Gastroesophageal sphincter (tissue), 4 donors: Measurements from ENCODE around the gene FNDC3B. TPM values are rescaled to one million over a fixed set of nuclear protein-coding genes. Genes with fewer than 3 reads are reported as not detected.

ENCODE experiments used
- ATAC-seq: fragments of 150-250 bp; one replicate; pipeline ENCODE4 v1.9.1; 2016; ENCODE audit warnings: mild to moderate bottlenecking, moderate library complexity
- H3K27ac ChIP-seq, 4 donors: fragments of 200-600 bp; sonication (generic) in 3 of 4; 1 replicate in 3 of 4; 2 replicates in 1 of 4; pipeline ENCODE4 v1.5.1; 2016 to 2019
- H3K27me3 ChIP-seq: fragments of 200-600 bp; sonication (generic); one replicate; pipeline ENCODE4 v1.5.1; 2019
- H3K36me3 ChIP-seq, 2 donors: fragments of 200-600 bp; sonication (generic); one replicate each; pipeline ENCODE4 v1.5.1; 2019; ENCODE audit warnings: control low read depth in 1 of 2
- H3K4me1 ChIP-seq, 3 donors: fragments of 200-600 bp; sonication (generic); 1 replicate in 2 of 3; 2 replicates in 1 of 3; pipeline ENCODE4 v1.5.1; 2016 to 2019; ENCODE audit warnings: control low read depth in 2 of 3
- H3K4me3 ChIP-seq, 2 donors: fragments of 200-600 bp; sonication (generic); one replicate each; pipeline ENCODE4 v1.5.1; 2019; ENCODE audit warnings: mild to moderate bottlenecking in 1 of 2, moderate library complexity in 1 of 2
- H3K9me3 ChIP-seq, 3 donors: fragments of 200-600 bp; sonication (generic); one replicate each; pipeline ENCODE4 v1.5.1; 2017 to 2019; ENCODE audit warnings: control low read depth in 2 of 3
- EP300 ChIP-seq: sonication (generic); formaldehyde crosslinking; IDR thresholded peaks from one replicate; pipeline ENCODE4 v1.6.1; 2017; ENCODE audit warnings: antibody characterized with exemption, mild to moderate bottlenecking
- POLR2A ChIP-seq, 2 donors: fragments of 450-650 bp; IDR thresholded peaks; one replicate each; pipeline ENCODE4 v1.6.1; 2017; ENCODE audit warnings: antibody characterized with exemption in 2 of 2, mild to moderate bottlenecking in 2 of 2, moderate library complexity in 1 of 2
- POLR2AphosphoS5 ChIP-seq: sonication (generic); formaldehyde crosslinking; IDR thresholded peaks from one replicate; pipeline ENCODE4 v1.6.1; 2017; ENCODE audit warnings: antibody characterized with exemption
- WGBS, 2 donors: methylation state at CpG; one replicate each; pipeline ENCODE4 v1.1.5; 2018; ENCODE audit warnings: low coverage in 1 of 2; 5-methylcytosine and 5-hydroxymethylcytosine counted together
- total RNA-seq, 4 donors: library from RNA; depleted of rRNA; stranded (reverse); fragments of >200 nt; gene quantifications; one replicate each; pipeline ENCODE4 v1.1.0, GENCODE V29; 2016
- TF ChIP-seq, protein P1 (sequence below), 4 experiments: fragments of 200-600 bp in 2 of 4; fragments of 450-650 bp in 2 of 4; sonication (generic) in 1 of 4; IDR thresholded peaks; one replicate each; pipeline ENCODE4 v1.5.1; 2017 to 2019; ENCODE audit warnings: antibody characterized with exemption in 4 of 4, mild to moderate bottlenecking in 2 of 4, moderate library complexity in 2 of 4

The FNDC3B gene
- total RNA-seq, 4 donors from 2014 or later = 53.1 to 97.2 (median 70.8) TPM

DNA sequence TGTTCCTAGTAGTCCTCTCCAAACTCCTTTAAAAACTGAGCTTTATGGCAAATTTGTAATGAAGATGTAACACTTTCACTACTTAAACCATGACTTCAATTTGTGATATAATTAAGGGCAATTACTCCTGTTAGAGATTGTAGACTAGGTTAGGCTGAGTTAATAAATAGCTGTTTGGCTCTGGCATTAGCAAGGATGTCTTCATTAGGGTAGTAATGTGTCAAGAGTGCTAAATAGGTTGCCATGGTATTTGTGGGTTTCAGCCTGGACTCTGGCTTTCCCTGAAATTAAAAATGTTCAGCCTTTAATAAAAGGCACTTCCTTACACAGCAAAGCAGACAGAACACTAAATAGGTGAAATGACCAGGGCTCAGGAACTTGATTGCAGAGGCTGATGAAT lies 337.0 kb downstream of the FNDC3B start:
- Histone ChIP-seq H3K9me3 (peaks cover 0 to 10% (median 2%) of the 10 kb centered on the region in 3 donors), H3K4me1 (peaks cover 0 to 11% (median 0%) of the 10 kb centered on the region in 3 donors), H3K36me3 (peaks cover 8 to 76% of the 10 kb centered on the region in 2 donors), H3K27me3 (no peaks in the 10 kb centered on the region), H3K4me3 (no peak overlapping the region), H3K27ac (no peak overlapping the region)
- no peak for ATAC-seq
- TF ChIP-seq EP300 = no peak
- TF ChIP-seq, protein P1, sequence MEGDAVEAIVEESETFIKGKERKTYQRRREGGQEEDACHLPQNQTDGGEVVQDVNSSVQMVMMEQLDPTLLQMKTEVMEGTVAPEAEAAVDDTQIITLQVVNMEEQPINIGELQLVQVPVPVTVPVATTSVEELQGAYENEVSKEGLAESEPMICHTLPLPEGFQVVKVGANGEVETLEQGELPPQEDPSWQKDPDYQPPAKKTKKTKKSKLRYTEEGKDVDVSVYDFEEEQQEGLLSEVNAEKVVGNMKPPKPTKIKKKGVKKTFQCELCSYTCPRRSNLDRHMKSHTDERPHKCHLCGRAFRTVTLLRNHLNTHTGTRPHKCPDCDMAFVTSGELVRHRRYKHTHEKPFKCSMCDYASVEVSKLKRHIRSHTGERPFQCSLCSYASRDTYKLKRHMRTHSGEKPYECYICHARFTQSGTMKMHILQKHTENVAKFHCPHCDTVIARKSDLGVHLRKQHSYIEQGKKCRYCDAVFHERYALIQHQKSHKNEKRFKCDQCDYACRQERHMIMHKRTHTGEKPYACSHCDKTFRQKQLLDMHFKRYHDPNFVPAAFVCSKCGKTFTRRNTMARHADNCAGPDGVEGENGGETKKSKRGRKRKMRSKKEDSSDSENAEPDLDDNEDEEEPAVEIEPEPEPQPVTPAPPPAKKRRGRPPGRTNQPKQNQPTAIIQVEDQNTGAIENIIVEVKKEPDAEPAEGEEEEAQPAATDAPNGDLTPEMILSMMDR (IDR thresholded peaks at IDR 0.05) = no peak
- no peak for TF ChIP-seq POLR2A (IDR thresholded peaks at IDR 0.05)
- TF ChIP-seq POLR2AphosphoS5 = no peak

GRCh38 chr3:172376881-172377280 lies 337.5 kb downstream of the FNDC3B start:
- Histone ChIP-seq H3K9me3 (peaks cover 0 to 10% (median 2%) of the 10 kb centered on the region in 3 donors), H3K4me3 (no peak overlapping the region), H3K36me3 (peaks cover 8 to 80% of the 10 kb centered on the region in 2 donors), H3K4me1 (peaks cover 0 to 7% (median 0%) of the 10 kb centered on the region in 3 donors), H3K27ac (no peak overlapping the region), H3K27me3 (no peaks in the 10 kb centered on the region)
- no peak for TF ChIP-seq POLR2AphosphoS5
- no peak for TF ChIP-seq EP300
- TF ChIP-seq, protein P1 (IDR thresholded peaks at IDR 0.05) = no peak
- TF ChIP-seq POLR2A (IDR thresholded peaks at IDR 0.05) = no peak
- ATAC-seq = no peak
- WGBS, 2 donors = 64 to 95% methylated on average over 3 to 4 of the region's 4 CpGs

- no peak for ATAC-seq
- H3K27ac ChIP-seq = no peak overlapping the region
- H3K27me3 ChIP-seq = no peaks in the 10 kb centered on the region
- H3K4me1 ChIP-seq = peaks cover 0 to 7% (median 0%) of the 10 kb centered on the region in 3 donors
- WGBS, 2 donors = 91 to 100% methylated on average over 1 to 2 of the region's 2 CpGs
- peaks cover 8 to 66% of the 10 kb centered on the region in 2 donors for H3K36me3 ChIP-seq
- no peak overlapping the region for H3K4me3 ChIP-seq
- peaks cover 0 to 10% (median 2%) of the 10 kb centered on the region in 3 donors for H3K9me3 ChIP-seq
- no peak for TF ChIP-seq POLR2AphosphoS5
- no peak for TF ChIP-seq POLR2A (IDR thresholded peaks at IDR 0.05)
- TF ChIP-seq EP300 = no peak
- TF ChIP-seq, protein P1 (IDR thresholded peaks at IDR 0.05) = no peak
Observed at GRCh38 chr3:172378439-172378838, 339.1 kb downstream of the FNDC3B start.

DNA sequence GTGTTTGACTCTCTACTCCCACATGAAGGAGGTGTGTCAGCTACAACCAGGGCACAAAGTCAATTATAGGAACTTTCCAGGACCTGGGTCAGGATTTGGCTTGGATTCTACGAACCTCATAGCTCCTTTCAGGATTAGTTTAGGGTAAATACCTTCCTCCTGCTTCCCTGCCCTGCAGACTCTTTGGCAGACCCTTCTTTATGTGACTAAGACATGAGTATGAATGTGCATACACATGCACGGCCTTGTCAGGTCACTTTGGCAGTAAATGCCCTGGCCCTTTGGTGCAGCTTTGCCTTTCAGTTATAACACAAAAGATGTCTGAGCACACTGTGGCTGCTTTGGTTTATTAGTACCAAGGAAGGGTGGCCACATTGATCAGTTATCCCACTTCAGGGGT lies 340.0 kb downstream of the FNDC3B start:
- H3K36me3 ChIP-seq = peaks cover 8 to 58% of the 10 kb centered on the region in 2 donors
- peaks cover 0 to 10% (median 2%) of the 10 kb centered on the region in 3 donors for H3K9me3 ChIP-seq
- 100% methylated on average over 1 of the region's 2 CpGs for WGBS, 2 donors
- no peak overlapping the region for H3K27ac ChIP-seq
- peaks cover 0 to 15% (median 0%) of the 10 kb centered on the region in 3 donors for H3K4me1 ChIP-seq
- TF ChIP-seq, protein P1 (IDR thresholded peaks at IDR 0.05) = no peak
- TF ChIP-seq POLR2AphosphoS5 (no peak), POLR2A (IDR thresholded peaks at IDR 0.05) (no peak), EP300 (no peak)
- H3K4me3 ChIP-seq = no peak overlapping the region
- no peak for ATAC-seq
- H3K27me3 ChIP-seq = no peaks in the 10 kb centered on the region

GRCh38 chr3:172380632-172381031 lies 341.3 kb downstream of the FNDC3B start:
- no peak overlapping the region for H3K4me3 ChIP-seq
- 100% methylated on average over 1 to 2 of the region's 2 CpGs for WGBS, 2 donors
- peaks cover 8 to 54% of the 10 kb centered on the region in 2 donors for H3K36me3 ChIP-seq
- TF ChIP-seq POLR2AphosphoS5 (no peak), POLR2A (IDR thresholded peaks at IDR 0.05) (no peak), EP300 (no peak)
- TF ChIP-seq, protein P1 (IDR thresholded peaks at IDR 0.05) = no peak
- H3K27ac ChIP-seq = no peak overlapping the region
- ATAC-seq = no peak
- H3K9me3 ChIP-seq = peaks cover 0 to 10% (median 2%) of the 10 kb centered on the region in 3 donors
- H3K27me3 ChIP-seq = no peaks in the 10 kb centered on the region
- peaks cover 0 to 21% (median 0%) of the 10 kb centered on the region in 3 donors for H3K4me1 ChIP-seq
